ENCODE results near the gene UBA52.

The UBA52 gene

DNA sequence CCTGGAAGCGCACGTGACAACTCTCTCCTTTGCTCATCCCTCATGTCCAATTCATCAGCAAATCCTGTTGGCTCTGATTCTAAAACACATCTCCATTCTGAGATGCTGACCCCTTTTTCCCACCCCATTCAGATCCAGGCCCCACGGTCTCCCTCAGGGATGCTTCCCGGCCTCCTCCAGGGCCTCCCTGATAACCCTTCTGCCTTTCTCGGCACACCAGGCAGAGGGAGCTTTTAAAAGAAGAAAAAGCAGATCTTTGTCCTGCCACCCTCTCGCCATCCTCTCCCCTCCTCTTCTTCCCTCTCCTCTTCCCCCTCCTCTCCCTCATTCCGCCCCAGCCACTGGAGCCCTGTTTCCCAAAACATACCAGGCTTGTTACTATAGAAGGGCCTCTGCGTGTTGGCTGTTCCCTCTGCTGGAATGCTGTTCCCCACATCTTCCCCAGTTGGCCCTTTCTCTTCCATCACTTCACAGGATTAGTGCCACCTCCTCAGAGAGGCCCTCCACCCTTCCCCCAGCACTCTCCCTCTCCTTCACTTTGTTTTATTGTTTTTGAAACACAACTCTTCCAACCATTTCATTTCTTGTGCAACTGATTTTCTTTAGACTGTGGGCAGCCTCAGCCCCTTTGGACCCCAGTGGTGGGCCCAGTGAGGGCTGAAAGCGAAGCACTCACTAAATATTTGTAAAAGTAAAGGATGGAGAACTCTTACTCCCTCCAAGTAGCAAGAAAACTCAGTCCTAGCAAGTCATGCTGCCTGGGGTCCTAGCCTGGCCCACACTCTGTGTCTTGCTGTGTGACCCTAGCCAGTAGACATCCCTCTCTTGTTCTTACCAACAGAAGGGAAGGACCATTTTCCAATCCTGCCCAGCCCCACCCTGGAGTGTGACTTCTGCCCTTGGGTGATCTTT lies 37.4 kb downstream of the UBA52 start:
- no peak for DNase-seq (ENCODE audit: low read depth)

DNA sequence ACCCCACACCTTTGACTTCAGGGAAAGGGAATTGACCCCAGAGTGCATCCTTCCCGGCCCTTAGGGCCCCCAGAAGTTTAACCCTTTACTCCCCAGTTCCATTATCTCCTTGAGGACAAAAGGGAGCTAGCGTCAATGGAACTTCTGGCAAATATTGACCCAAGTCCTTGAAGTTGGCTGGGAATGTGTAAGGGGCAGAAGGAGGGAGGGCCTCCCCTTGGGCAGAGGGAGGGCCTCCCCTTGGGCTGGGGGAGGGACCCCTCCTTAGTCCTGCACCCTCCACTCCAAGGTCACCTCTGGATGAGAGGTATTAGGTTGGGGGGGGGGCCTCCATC lies 38.0 kb downstream of the UBA52 start:
- DNase-seq (ENCODE audit: low read depth) = no peak

DNA sequence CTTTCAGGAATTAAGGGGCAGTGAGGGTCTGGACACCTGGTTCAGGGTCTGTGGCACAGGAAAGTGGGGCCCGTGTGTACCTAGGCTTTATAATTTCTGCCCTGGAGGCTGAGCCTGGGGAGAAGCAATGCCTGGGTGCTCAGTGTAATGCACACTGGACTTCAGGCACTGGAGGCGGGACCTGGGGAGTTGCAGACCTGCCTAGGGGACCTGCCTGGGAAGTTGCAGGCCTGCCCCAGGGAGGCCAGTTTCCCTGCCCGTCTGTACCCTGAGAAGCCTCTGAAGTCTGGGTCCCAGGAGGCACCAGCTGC lies 38.5 kb downstream of the UBA52 start:
- DNase-seq (ENCODE audit: low read depth) = no peak

DNA sequence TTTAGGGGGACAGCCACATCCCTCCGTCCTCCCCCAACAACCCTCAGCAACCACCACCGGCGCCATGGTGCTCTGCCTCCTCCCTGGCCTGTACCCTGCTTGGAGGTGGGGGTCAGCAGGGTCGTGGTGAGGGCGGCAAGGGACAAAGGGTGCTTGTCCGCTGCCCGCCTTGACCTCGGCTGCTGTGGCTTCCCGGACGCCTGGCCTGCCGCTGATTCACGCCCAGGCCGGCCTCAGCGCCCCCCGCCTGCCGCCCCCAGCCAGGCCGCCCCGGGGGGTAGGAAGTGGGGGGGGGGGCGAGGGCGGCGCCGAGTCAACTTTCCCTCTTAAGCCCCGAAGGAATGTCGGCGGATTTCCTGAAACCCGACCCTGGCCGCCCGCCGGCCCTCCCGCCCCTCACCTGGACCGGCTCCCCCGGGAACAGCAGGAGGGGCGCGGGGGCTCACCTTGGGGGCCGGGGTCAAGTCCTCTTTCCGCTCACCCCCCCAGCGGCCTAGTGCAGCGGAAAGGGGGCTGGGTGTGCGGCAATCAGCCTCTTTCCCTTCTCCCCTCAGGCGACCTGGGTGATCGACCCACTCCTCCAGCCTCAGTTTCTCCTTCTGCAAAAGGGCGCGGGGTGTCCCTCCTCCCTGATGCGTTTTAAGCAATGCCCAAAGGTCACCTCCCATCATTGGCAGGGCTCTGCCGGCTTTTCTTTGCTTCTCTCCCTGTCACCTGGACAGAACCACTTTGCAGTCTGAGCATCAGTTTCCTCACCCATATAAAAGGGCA lies 39.1 kb downstream of the UBA52 start:
- no peak for DNase-seq (ENCODE audit: low read depth)

DNA sequence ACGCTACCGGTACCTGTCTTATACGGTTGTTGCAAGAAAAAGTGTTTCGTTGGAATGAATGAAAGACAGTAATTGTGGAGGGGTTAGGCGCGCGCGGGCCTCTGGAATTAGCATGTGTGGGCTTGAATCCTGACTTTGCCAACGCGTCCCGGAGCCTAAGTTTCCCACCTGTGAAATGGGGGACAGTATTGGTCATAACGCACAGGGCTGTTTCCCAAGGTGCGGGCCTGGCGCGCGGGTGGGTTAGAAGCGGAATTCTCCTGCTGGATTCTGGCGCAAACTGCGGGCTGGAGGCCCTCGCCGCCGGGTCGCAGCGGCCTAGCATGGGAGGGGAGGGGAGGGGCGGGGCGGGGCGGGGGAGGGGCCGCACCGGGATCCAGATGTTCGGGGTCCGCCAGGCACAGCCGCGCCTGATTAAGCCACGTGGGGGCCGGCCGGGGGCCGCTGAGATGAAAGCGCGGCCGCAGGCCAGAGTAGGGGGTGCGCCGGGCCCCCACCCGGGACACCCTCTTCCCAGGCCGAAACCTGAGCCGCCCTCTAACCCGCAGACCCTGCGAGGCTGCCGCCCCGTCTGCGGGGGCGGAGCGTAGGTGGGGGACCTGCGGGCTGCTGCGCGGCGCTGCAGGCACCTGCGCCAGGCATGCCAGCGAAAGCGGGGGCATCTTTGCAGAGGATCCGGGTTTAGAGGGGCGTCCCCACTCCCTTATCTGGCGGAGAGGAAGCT lies 39.8 kb downstream of the UBA52 start:
- DNase-seq (ENCODE audit: low read depth) = no peak

DNA sequence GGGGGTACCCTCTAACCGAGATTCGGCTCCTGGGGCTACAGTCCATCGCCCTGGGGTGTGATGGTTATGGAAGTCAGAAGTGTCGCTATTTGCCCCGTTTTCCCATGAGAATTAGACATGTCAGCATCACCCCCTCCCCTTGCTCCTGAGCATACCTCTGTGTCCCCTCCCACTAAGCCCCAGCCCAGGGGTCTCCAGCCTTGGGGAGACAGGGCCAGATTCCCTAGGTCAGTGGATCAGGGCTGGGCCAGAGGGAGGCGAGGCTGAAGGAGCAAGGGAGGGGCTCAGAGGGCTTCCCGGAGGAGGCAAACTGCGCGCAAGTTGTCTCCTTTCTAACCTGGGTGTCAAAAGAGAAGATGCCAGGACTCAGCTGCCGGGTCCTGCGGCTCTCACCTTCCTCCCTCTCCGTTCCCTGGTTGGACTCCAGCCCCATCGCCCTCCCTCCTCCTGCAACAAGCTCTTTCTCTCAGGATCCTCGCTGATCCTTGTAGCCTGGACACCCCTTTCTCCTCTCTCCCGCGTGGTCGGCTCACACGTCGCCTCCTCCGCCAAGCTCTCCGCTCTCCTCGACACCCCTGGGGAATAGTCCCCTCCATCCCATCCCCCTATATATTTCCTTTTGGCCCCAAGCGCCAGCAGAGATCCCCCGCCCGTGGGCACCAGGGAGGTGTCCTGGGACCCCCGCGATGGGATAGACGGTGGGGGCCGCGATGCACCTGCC lies 40.6 kb downstream of the UBA52 start:
- DNase-seq (ENCODE audit: low read depth) = no peak

DNA sequence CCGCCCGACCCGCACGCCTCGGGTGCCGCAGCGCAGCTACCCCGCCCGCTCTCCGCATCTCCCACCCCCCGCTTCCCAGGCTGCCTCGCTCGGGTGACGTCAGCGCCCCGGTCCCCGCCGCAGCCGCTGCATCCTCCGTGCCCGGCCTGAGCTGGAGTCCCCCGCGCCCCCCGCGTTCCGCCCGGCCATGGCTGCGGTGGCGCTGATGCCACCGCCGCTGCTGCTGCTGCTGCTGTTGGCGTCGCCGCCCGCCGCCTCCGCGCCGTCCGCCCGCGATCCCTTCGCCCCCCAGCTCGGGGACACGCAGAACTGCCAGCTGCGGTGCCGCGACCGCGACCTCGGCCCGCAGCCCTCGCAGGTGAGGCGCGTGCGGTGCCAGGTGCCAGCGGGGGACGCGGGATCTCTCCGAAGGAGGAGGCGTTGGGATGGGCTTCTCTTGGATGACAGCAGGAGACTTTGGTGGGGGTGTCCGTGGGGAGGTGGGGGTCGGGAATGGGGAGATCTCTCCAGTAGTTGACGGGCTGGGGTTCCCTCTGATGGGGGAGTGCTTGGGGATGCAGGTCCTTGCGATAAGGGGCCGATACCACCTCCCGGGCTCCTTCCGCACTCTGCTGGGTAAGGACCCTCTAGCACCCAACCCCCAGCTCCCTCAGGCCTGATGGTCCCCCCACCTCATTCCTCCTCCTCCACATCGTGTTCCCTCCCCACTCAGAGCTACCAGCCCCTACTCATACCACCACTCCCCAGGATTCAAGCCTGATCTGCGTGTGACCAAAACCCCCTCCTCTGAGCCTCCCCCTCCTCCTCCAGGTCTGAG lies 41.3 kb downstream of the UBA52 start, which contains the start of gene TMEM59L:
Gene TMEM59L, plus strand, starts transcription at position 99 of the 817 bp plus-strand sequence. Its CDS starts 89 bp downstream, at position 188.
- DNase-seq (ENCODE audit: low read depth) = peak; percentile 23

DNA sequence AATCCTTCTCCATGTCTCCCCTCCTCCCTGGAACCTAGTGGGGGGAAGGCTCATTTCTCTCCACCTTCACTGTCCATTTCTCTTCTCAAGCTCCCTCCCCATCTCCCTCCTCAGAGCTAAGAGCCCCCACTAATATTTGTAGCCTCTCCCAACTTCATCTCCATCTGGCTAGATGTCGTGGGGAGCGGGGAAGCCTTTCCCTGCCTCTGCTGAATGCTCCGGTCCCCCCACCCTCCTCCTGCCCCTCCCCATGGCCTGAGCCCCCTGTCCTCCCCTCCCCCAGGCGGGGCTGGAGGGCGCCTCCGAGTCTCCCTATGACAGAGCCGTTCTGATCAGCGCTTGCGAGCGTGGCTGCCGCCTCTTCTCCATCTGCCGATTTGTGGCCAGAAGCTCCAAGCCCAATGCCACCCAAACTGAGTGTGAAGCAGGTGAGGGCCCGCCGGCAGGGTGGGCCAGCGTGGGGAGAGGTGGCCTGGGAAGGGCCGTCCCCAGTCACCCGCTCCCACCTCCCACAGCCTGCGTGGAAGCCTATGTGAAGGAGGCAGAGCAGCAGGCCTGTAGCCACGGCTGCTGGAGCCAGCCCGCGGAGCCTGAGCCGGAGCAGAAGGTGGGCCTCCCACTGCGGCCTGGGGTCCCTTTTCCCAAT lies 42.1 kb downstream of the UBA52 start:
- no peak for DNase-seq (ENCODE audit: low read depth)

DNA sequence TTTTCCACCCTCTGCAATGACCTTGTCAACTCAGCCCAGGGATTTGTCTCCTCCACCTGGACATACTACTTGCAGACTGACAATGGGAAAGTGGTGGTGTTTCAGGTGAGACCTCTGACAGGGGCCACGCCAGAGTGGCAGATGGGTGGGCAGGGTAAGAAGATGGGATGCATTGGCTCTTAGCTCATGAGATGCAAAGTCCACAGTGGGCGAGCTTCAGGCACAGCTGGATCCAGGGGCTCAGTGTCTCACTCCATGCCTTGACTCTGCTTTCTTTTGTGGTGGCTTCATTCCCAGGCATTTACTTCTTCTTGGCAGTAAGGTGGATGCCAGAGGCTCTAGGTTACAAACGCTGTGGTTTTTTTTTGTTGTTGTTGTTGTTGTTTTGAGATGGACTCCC lies 44.4 kb downstream of the UBA52 start:
- DNase-seq (ENCODE audit: low read depth) = no peak

DNA sequence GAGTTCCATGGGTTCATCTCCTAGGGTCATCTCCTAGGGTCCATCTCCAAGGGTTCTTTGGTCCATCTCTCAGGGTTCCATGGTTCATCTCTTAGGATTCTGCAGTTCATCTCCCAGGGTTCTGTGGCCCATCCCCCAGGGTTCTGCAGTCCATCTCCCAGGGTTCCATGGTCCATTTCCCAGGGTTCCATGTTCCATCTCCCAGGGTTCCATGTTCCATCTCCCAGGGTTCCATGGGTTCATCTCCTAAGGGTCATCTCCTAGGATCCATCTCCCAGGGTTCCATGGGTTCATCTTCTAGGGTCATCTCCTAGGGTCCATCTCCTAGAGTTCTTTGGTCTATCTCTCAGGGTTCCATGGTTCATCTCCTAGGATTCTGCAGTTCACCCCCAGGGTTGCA lies 45.9 kb downstream of the UBA52 start:
- no peak for DNase-seq (ENCODE audit: low read depth)

DNA sequence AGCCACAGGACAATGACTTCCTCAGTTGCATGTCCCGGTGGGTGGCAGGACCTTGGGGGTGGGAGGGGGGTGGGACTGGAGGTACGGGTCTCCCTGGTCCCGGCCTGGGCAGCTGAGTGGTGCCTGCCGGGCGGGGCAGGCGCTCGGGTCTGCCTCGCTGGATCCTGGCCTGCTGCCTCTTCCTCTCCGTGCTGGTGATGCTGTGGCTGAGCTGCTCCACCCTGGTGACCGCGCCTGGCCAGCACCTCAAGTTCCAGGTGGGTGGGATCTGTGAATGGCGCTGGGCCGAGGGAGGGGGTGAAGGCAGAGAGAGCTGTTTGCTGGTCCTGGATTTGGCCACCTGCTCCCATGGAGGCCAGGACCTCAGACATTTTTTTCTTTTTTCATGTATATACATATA lies 46.6 kb downstream of the UBA52 start:
- DNase-seq (ENCODE audit: low read depth) = no peak

DNA sequence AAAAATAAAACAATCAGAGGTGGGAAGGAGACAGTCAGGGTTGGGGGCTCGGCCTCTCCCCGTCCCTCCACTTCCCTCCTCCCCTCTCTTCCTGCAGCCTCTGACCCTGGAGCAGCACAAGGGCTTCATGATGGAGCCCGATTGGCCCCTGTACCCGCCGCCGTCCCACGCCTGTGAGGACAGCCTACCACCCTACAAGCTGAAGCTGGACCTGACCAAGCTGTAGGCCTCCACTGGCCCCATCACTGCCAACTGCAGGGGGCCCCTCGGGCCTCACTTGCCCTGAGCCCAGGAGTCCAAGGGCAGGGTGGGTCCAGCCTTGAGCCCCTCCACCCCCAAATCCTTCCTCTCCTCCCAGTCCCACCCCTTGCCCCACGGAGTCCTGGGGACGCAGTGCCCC lies 48.7 kb downstream of the UBA52 start:
- DNase-seq (ENCODE audit: low read depth) = no peak

DNA sequence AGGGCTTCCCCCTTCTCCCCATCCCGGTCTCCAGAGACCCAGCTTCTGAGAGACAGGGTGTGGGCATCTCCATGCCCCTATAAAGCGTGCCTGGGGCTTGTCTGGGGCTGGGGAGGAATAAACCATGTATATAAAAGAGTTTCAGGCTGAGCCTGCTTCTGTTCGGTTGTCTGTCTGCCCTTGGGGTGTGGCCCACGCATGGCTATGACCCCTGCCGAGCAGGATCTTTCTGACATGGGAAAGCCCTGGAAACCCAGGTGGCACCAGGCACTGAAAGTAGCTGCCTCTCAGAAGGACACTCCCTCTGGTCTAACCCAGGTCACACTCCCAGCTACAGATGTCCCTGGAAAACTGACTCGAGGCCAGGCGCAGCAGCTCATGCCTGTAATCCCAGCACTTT lies 49.2 kb downstream of the UBA52 start:
- DNase-seq (ENCODE audit: low read depth) = no peak

DNA sequence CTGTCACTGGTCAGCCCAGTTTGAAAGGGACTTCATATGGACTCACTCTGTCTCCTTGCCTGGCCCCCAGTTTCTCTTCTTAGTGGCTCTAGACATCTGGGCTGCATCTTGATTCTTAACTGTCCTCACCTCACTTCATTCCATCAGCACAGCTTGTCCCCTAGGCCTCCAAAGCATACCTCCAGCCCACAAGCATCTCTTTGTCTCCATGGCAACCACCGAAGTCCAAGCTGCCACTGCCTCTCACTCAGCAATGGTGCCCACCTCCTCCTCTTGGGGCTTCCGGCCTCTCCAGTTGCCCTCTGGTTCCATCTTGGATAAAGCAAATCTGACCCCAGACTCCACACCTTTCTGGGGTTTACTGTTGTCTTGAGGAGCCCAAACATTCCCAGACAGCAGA lies 55.2 kb downstream of the UBA52 start:
- peak; percentile 29 for DNase-seq (ENCODE audit: low read depth)

All from EH (cell line).